GM21528 (cell line): ENCODE measurements around the gene CLCN2.

Source experiments
- ATAC-seq: cut with Tn5 transposase; IDR thresholded peaks from one replicate; pipeline ENCODE4 v1.9.1; 2021; ENCODE audit warnings: mild to moderate bottlenecking, moderate library complexity; ENCODE audit not compliant: unreplicated experiment, low FRiP score

Gene CLCN2

GRCh38 chr3:184300378-184300720, 61.1 kb downstream of the CLCN2 start:
- no peak for ATAC-seq

- no peak for ATAC-seq
Observed at GRCh38 chr3:184299488-184300377, 61.7 kb downstream of the CLCN2 start.

- ATAC-seq = peak; percentile 92
Observed at GRCh38 chr3:184298759-184299487, 62.5 kb downstream of the CLCN2 start, which contains the start of gene PSMD2. TSS of gene PSMD2 (plus strand) at chr3:184299241. CDS start at chr3:184299267, 26 bp downstream.

GRCh38 chr3:184296616-184297015, 64.8 kb downstream of the CLCN2 start:
- no peak for ATAC-seq
